WTC11 (cell line): ENCODE measurements around the gene ALG14. TPM values are rescaled to one million over a fixed set of nuclear protein-coding genes. Genes with fewer than 3 reads are reported as not detected.

Source experiments
- AFF4 ChIP-seq: sonication (generic); formaldehyde crosslinking; IDR thresholded peaks from 2 replicates; pipeline ENCODE4 v1.8.1; 2023; ENCODE audit warnings: mild to moderate bottlenecking, missing genetic modification reagents, borderline replicate concordance
- ATF1 ChIP-seq: sonication (generic); formaldehyde crosslinking; IDR thresholded peaks from 2 replicates; pipeline ENCODE4 v1.8.1; 2023; ENCODE audit warnings: mild to moderate bottlenecking, moderate library complexity, missing genetic modification reagents
- CBFB ChIP-seq: sonication (generic); formaldehyde crosslinking; IDR thresholded peaks from 2 replicates; pipeline ENCODE4 v1.8.1; 2022; ENCODE audit warnings: mild to moderate bottlenecking, low read depth, missing genetic modification reagents
- CREM ChIP-seq: sonication (generic); formaldehyde crosslinking; IDR thresholded peaks from 2 replicates; pipeline ENCODE4 v1.8.1; 2022; ENCODE audit warnings: mild to moderate bottlenecking, missing genetic modification reagents, moderate library complexity
- ELF4 ChIP-seq: sonication (generic); formaldehyde crosslinking; IDR thresholded peaks from 2 replicates; pipeline ENCODE4 v1.8.1; 2022; ENCODE audit warnings: low read depth, mild to moderate bottlenecking, moderate library complexity, missing genetic modification reagents
- ESRRA ChIP-seq: sonication (generic); formaldehyde crosslinking; IDR thresholded peaks from 2 replicates; pipeline ENCODE4 v1.8.1; 2022; ENCODE audit warnings: mild to moderate bottlenecking, missing genetic modification reagents, borderline replicate concordance
- ETV6 ChIP-seq: sonication (generic); formaldehyde crosslinking; IDR thresholded peaks from 2 replicates; pipeline ENCODE4 v1.8.1; 2022; ENCODE audit warnings: mild to moderate bottlenecking, missing genetic modification reagents
- FOXP1 ChIP-seq: sonication (generic); formaldehyde crosslinking; IDR thresholded peaks from 2 replicates; pipeline ENCODE4 v1.8.0; 2022; ENCODE audit warnings: missing genetic modification reagents, mild to moderate bottlenecking, moderate library complexity, borderline replicate concordance
- HMGA2 ChIP-seq: fragments of 250-450 bp; sonication (Bioruptor Pico); IDR thresholded peaks from 2 replicates; pipeline ENCODE4 v1.4.0; 2021; ENCODE audit warnings: mild to moderate bottlenecking, moderate library complexity
- MAX ChIP-seq: sonication (generic); formaldehyde crosslinking; IDR thresholded peaks from 2 replicates; pipeline ENCODE4 v1.8.0; 2022; ENCODE audit warnings: mild to moderate bottlenecking, missing genetic modification reagents
- NR2C2 ChIP-seq: sonication (generic); formaldehyde crosslinking; IDR thresholded peaks from 2 replicates; pipeline ENCODE4 v1.8.0; 2022; ENCODE audit warnings: mild to moderate bottlenecking, missing genetic modification reagents
- RELA ChIP-seq: sonication (generic); formaldehyde crosslinking; IDR thresholded peaks from 2 replicates; pipeline ENCODE4 v1.8.1; 2022; ENCODE audit warnings: missing genetic modification reagents, mild to moderate bottlenecking, borderline replicate concordance
- SMAD3 ChIP-seq: sonication (generic); formaldehyde crosslinking; IDR thresholded peaks from 2 replicates; pipeline ENCODE4 v1.8.0; 2022; ENCODE audit warnings: missing genetic modification reagents, mild to moderate bottlenecking, borderline replicate concordance
- SMAD4 ChIP-seq: sonication (generic); formaldehyde crosslinking; IDR thresholded peaks from 2 replicates; pipeline ENCODE4 v1.8.0; 2022; ENCODE audit warnings: mild to moderate bottlenecking, missing genetic modification reagents
- TCF7 ChIP-seq: sonication (generic); formaldehyde crosslinking; IDR thresholded peaks from 2 replicates; pipeline ENCODE4 v1.8.0; 2022; ENCODE audit warnings: mild to moderate bottlenecking, low read depth, missing genetic modification reagents, moderate library complexity
- USF1 ChIP-seq: sonication (generic); formaldehyde crosslinking; IDR thresholded peaks from 2 replicates; pipeline ENCODE4 v1.8.0; 2022; ENCODE audit warnings: mild to moderate bottlenecking, missing genetic modification reagents
- USF2 ChIP-seq: sonication (generic); formaldehyde crosslinking; IDR thresholded peaks from 2 replicates; pipeline ENCODE4 v1.8.1; 2023; ENCODE audit warnings: mild to moderate bottlenecking, missing genetic modification reagents, moderate library complexity
- ZNF121 ChIP-seq: sonication (generic); formaldehyde crosslinking; IDR thresholded peaks from 2 replicates; pipeline ENCODE4 v1.8.0; 2023; ENCODE audit warnings: missing genetic modification reagents
- ZNF138 ChIP-seq: sonication (generic); formaldehyde crosslinking; conservative IDR thresholded peaks from 2 replicates; pipeline ENCODE4 v1.8.1; 2022; ENCODE audit warnings: mild to moderate bottlenecking, moderate library complexity, missing genetic modification reagents
- ZNF263 ChIP-seq: sonication (generic); formaldehyde crosslinking; IDR thresholded peaks from 2 replicates; pipeline ENCODE4 v1.8.1; 2022; ENCODE audit warnings: low read depth, mild to moderate bottlenecking, moderate library complexity, missing genetic modification reagents
- ZNF281 ChIP-seq: sonication (generic); formaldehyde crosslinking; IDR thresholded peaks from 2 replicates; pipeline ENCODE4 v1.8.0; 2023; ENCODE audit warnings: mild to moderate bottlenecking, missing genetic modification reagents
- ZNF425 ChIP-seq: fragments of 250-450 bp; sonication (Bioruptor Pico); conservative IDR thresholded peaks from 2 replicates; pipeline ENCODE4 v1.9.0; 2021; ENCODE audit warnings: mild to moderate bottlenecking
- total RNA-seq: library from RNA; stranded (reverse); gene quantifications from 3 replicates; pipeline ENCODE4 v1.2.3, GENCODE V29; 2021
- TF ChIP-seq, protein P1 (sequence below): sonication (generic); formaldehyde crosslinking; IDR thresholded peaks from 2 replicates; pipeline ENCODE4 v1.8.1; 2023; ENCODE audit warnings: mild to moderate bottlenecking, moderate library complexity, missing genetic modification reagents
- TF ChIP-seq, protein P2 (sequence below): sonication (generic); formaldehyde crosslinking; IDR thresholded peaks from 2 replicates; pipeline ENCODE4 v1.8.0; 2022; ENCODE audit warnings: mild to moderate bottlenecking, missing genetic modification reagents

ALG14 gene
- total RNA-seq, 1 experiment from 2014 or later: 2.3 TPM

- TF ChIP-seq ZNF281 (CRISPR knock-in tag) (peak; percentile 72), ATF1 (CRISPR knock-in tag) (no peak), CBFB (CRISPR knock-in tag) (no peak), RELA (no peak), ZNF121 (CRISPR knock-in tag) (no peak), CREM (CRISPR knock-in tag) (0 out of 2 replicates have a peak, but pooled peaks have one; percentile 66), SMAD3 (peak; percentile 67; the same call in 1 of the 2 replicates), AFF4 (CRISPR knock-in tag) (peak; percentile 50; the same call in 1 of the 2 replicates), SMAD4 (CRISPR knock-in tag) (no peak), TCF7 (no peak), USF1 (CRISPR knock-in tag) (peak; percentile 63), ESRRA (CRISPR knock-in tag) (no peak), HMGA2 (CRISPR knock-in tag) (no peak), ZNF425 (no peak), NR2C2 (CRISPR knock-in tag) (peak; percentile 62; the same call in 1 of the 2 replicates), ZNF263 (CRISPR knock-in tag) (no peak), ZNF138 (no peak), ELF4 (CRISPR knock-in tag) (peak; percentile 54; the same call in 1 of the 2 replicates), USF2 (CRISPR knock-in tag) (no peak; the same call in 1 of the 2 replicates), ETV6 (CRISPR knock-in tag) (no peak), MAX (CRISPR knock-in tag) (peak; percentile 76), FOXP1 (CRISPR knock-in tag) (no peak; the same call in none of the 2 replicates)
- TF ChIP-seq, protein P1, sequence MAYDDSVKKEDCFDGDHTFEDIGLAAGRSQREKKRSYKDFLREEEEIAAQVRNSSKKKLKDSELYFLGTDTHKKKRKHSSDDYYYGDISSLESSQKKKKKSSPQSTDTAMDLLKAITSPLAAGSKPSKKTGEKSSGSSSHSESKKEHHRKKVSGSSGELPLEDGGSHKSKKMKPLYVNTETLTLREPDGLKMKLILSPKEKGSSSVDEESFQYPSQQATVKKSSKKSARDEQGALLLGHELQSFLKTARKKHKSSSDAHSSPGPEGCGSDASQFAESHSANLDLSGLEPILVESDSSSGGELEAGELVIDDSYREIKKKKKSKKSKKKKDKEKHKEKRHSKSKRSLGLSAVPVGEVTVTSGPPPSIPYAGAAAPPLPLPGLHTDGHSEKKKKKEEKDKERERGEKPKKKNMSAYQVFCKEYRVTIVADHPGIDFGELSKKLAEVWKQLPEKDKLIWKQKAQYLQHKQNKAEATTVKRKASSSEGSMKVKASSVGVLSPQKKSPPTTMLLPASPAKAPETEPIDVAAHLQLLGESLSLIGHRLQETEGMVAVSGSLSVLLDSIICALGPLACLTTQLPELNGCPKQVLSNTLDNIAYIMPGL (CRISPR knock-in tag): peak; percentile 35; the same call in 1 of the 2 replicates
- TF ChIP-seq, protein P2, sequence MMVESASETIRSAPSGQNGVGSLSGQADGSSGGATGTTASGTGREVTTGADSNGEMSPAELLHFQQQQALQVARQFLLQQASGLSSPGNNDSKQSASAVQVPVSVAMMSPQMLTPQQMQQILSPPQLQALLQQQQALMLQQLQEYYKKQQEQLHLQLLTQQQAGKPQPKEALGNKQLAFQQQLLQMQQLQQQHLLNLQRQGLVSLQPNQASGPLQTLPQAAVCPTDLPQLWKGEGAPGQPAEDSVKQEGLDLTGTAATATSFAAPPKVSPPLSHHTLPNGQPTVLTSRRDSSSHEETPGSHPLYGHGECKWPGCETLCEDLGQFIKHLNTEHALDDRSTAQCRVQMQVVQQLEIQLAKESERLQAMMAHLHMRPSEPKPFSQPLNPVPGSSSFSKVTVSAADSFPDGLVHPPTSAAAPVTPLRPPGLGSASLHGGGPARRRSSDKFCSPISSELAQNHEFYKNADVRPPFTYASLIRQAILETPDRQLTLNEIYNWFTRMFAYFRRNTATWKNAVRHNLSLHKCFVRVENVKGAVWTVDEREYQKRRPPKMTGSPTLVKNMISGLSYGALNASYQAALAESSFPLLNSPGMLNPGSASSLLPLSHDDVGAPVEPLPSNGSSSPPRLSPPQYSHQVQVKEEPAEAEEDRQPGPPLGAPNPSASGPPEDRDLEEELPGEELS (CRISPR knock-in tag): no peak; the same call in 1 of the 2 replicates
Measured at GRCh38 chr1:94926915-94927404, 145.8 kb downstream of the ALG14 start, which contains the start of gene CNN3 (continued).
